Inflammatory macrophage (primary cell): ENCODE results near the gene UBL3.

Experiments used
- DNase-seq, 2 donors: peaks; one replicate each; pipeline ENCODE4 v3.0.0-alpha.2; 2020 to 2022

The UBL3 gene

DNA sequence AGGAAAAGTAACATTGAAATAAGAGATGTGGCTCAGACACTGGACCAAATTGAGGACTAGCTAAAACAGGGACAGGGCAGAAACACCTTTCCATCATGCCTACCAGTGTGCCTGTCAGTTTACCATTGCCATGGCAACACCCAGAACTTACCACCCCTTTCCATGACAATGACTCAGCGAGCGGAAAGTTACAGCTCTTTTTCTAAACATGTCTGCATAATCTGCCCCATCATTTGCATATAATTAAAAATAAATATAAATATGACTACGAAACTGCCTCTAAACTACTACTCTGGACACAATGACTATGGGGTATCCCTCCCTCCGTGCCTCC, 96.0 kb downstream of the UBL3 start:
- no peak for DNase-seq

DNA sequence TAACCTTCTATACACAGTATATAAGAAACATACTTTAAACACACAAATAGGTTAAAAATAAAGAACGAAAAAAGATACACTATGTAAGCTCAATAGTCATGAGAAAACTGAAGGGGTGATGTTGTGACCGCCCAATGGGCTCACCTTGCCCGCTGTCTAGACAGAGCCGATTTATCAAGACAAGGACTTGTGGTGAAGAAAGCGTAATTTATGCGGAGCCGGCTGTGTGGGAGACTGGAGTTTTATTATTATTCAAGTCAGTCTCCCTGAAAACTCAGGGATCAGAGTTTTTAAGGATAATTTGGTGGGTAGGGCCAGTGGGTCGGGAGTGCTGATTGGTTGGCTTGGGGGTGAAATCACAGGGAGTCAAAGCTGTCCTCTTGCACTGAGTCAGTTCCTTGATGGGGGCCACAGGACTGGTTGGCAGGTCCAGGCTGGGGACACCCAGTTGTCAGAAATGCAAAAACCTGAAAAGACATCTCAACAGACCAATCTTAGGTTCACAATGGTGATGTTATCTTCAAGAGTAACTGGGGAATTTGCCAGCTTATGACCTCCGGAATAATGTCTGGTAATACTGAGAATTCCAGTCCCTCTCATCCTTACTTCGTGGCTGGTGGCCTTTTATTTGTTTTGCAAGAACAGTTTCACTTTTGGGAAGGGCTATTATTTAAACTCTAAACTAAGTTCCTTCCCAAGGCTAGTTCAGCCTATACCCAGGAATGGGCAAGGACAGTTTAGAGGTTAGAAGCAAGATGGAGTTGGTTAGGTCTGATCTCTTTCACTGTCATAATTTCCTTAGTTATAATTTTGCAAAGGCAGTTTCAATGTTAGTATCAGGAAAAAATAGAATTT, 96.6 kb downstream of the UBL3 start:
- DNase-seq: no peak

DNA sequence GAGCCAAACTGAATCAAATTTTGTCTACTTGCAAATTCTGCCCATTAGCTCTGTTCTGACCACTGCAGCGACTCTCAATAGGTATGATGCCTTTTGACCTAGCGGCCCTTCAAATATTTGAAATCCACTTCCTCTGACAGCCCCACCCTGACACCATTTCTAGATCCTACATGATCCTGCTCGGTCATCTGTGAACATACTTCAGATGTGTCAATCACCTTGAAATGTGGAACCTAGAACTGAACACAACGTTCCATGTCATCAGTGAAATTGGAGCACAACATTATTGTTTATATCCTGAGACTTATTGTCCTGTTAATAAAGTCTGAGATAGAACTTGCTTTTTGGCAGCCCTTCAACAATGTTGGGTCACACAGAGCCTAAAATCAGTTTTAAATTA, 98.2 kb downstream of the UBL3 start:
- no peak for DNase-seq

DNA sequence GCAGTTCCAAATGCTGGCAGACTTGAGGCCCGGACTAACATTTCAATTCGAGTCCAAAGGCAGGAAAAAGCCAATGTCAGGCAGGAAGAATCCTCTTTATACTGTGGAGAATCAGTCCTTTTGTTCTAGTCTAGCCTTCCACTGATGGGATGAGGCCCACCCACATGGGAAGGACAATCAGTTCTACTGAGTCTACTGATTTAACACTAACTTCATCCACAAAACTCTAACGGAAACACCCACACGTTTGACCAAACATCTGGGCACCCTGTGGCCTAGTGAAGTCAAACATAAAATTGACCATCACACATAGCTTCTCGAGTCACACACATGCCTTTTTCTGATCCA, 100.3 kb downstream of the UBL3 start:
- no peak for DNase-seq

DNA sequence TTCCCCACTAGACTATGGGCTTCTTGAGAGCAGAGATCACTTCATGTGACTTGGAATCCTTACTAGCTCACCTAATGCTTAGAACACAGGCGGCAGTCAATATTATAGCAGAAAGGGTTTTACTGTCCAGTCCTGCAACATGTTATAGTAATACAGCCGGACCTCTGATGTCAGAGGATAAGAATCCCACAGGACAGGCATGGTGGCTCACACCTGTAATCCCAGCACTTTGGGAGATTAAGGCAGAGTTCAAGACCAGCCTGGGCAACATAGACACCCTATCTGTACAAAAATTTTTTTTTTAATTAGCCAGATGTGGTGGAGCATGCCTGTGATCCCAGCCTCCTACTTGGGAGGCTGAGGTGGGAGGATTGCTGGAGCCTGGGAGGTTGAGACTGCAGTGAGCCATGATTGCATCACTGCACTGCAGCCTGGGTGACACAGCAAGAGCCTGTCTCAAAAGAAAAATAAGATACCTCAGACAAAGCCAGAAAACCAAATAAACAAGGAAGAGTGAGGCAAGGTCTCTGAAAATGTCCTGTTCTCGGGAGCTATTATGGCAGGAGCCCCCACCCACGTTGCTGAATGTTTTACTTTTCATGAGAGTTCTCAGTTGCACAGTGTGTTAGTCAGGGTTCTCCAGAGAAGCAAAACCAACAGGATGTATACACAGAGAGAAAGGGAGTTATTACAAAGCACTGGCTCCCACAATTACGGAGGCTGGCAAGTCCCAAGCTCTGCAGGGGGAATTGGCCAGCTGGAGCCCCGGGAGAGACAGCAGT, 100.8 kb downstream of the UBL3 start:
- no peak for DNase-seq

DNA sequence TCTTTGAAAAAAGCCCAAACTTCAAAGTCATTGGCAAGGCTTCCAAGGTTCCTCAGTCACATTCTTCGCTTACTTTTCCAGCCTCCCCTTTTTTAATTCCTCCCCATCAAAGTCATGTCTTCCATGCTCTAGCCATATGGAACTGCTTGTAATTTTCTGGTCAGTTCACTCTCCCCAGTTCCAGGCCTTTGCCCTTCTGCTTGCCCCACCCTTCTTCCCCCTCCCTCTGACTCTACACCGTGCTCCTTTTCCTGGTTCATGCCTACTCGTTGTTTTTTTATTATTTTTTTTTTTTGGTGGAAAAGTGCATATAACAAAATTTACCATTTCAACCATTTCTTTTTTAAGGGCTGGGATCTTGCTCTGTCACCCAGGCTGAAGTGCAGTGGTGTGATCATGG, 102.3 kb downstream of the UBL3 start:
- no peak for DNase-seq

DNA sequence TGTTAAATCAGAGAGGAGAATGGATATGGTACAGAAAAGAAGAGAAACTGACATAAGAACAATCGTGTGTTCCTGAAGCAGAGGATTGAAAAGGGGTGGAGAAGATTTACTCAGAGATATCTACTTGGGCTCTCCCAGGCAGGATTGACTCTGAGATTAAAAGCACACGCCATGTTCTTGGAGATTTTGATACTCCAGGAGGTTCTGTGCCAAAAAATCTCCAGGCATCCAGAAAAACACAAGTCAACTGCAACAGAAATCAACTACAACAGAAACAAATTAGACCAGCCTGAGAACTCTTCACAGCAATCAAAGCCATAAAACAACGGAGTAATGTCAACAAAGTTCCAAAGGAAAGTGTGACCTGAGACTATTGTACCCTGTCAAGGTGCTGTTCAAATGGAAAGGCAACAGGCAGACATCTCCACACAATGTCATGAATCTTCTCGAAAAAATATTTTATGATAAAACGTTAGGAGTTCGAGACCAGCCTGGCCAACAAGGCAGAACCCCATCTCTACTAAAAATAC, 104.2 kb downstream of the UBL3 start:
- DNase-seq: no peak

DNA sequence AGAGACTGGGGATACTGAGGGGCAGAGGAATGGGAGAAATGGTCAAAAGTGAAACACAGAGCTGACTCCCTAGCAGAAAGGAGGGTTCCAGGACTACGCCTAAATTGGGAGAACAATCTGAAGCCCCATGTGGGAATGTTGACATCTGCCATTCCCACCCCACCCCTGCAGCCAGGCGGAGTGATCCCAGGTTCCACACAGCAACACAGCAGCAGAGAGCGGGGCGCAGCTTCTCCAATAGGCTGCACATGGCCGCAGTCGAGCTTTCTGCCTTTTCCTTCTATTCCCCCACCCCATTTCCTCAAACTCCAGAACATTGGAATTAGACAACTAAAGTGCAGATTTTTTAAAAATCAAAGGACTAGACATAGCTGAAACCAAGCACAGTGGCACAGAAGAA, 104.7 kb downstream of the UBL3 start:
- no peak for DNase-seq

DNA sequence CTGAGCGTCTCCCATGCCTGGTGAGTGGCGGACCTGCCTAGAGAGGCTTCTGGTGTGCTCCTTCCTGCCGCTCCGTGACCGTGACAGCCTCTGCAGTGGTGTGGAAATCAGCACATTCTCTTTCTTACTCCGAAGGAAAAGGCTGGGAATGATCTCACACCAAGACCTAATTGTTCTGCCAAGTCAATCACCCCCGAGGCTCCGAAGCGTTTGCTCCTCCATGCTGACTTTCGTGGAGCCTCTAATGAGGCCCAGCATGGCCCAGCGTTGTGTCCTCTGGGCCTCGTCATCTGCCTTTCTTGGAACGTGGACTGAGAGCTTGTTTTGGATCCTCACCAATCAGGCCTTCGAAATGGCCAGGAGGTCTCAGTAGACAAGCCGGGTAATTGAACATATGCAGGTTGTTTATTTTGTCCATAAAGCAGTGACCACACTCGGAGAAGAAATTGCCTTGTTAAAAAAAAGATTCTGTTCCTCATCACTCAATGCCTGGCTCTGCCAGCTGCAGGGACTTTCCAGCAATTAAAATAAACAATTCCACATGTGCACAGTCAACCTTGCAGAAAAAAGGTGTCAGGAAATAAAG, 107.1 kb downstream of the UBL3 start:
- no peak for DNase-seq

DNA sequence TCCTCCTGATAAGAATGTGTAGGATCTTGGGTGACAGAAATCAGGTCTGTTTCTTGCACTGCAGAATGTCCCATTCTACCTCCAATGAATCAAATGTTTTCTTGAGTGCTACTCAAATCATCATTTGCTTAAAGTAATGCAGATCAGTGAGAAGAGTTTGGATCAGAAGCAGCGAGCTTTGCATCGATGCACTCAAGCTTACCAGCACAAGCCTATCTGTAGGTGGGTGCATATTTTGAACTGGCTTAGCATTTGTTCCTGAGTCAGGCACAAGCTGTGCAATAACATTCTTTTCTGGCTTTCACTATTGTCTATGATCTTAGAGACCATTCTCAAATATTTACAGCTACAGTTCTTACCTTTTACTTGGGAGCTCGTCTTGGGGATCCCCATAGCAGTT, 109.5 kb downstream of the UBL3 start:
- no peak for DNase-seq

DNA sequence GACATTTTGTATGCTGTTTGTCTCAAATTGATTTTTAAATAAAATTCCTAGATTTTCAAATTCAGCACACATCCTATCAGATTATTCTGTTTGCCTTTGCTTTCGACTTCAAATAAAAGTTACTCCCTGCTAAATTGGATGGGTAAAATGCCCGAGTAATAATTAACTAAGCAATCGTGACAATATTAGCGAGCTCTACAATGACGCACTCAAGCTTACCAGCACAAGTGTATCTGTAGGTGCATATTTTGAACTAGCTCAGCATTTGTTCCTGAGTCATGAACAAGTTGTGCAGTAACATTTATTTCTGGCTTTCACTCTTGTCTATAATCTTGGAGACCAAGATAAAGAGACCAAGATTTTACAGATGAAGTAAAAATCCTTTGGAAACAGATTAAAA, 113.4 kb downstream of the UBL3 start:
- no peak for DNase-seq

DNA sequence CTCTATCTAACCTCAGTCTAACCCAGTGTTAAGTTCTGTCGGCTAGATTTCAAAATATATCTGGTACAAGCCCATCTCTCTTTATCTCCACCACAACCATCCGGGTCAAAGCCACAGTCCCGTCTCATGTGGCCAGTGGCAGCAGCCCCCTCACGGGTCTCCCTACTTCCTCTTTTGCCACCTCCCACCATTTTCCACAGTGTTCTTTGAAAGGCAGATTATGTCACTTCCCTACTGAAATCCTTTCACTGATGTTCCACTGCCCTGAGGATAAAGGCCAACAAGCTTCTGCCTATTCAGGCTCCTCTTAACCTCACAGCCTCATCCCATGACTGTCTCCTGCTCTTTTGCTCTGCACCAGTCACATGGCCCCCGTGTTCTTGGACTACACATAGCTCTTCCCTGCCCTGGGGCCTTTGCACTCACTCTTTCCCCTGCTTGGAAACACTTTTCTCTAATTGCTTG, 117.2 kb downstream of the UBL3 start:
- DNase-seq: peak; percentile 88 to 91

DNA sequence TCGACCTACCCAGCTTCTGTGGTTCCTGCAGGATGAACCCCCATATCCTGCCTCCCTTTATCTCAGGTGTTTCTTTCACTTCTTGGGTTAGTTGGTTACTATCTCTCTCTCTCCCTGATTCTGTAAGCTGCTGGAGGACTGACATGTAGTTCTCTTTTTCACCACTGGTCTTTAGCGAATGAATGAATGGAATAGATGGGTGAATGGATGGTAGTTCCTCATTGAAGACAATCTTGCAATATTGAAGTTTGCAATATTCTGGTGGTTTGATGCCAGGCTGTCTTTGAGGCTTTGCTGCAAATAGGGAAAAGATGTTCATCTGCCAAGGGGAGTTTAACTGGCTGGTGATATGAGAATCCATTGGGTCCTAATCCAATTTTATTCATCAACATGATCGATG, 120.2 kb downstream of the UBL3 start:
- DNase-seq: no peak

DNA sequence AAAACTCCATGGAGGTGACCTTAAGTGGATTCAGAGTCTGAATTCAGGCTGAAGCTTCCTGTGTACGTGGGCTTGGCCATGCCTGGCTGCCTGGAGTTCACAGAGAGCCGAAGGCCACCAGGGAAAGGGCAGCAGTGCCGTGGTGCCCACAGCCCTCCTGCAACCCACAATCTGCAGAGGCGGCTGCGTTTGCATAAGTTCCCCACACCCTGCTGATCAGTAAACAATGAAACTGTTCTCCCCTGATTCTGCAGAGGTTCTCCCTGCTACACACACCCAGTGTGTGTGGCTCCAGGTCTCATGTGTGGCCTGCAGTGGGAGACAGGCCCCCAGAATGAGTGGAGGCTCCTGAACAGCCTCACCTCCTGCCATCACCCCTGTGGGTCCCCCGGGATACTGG, 128.0 kb downstream of the UBL3 start:
- no peak for DNase-seq

DNA sequence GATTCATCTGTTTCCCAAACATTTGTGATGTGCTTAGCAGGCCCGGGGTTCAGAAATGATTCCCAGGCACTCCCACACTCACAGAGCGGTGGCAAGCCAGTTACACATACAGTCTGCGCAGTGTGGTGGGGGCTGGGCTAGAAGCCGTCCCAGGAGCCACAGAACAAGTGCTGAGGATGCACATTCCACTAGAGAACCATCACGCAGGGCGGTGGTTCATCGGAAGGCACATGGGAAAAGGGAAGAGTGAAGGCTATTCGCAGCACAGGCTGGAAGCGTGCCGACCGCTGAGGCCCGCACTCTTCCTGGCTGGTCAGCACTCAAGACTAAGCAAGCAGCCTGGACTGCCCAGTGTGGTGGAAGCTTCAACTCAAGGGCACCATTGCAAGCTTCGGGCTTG, 128.7 kb downstream of the UBL3 start:
- no peak for DNase-seq

DNA sequence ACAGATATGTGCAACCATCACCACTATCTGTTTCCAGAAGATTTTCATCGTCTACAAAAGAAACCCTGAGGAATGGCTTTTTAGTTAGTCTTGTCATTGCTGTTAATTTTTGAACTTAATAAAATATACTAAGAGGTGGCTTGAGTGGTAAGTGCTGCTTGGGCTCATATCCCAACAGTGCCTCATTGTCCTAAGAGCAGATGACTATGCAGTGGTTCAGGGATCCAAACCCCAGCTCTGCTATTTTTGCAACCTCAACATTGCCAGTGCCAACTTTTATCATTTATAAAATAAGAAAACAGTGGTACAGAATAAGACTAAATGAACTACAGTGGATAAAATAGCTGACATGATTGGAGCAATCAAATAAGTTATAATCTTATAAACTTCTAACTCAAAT, 131.7 kb downstream of the UBL3 start:
- DNase-seq: no peak

DNA sequence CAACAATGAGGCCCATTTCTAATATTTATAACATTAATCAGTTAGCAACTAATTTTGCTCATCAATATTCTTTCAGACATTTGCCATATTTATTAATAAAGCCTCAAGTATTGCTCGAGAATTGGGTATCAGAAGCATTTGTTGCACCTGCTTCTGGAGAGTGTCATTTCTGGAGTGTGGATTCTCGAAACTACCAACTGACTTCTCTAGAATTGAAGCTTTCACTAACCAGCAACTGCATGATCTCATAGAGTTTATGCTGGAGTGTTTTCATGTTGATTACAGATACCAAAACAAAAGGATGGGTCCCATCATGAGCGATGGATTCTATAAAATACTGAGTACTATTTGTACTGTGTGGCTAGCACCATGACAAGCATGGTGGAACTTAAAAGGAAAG, 133.9 kb downstream of the UBL3 start:
- DNase-seq: no peak
